Neural cell (in vitro differentiated cells): ENCODE results near the gene CGNL1. TPM values are rescaled to one million over a fixed set of nuclear protein-coding genes. Genes with fewer than 3 reads are reported as not detected.

Experiments used
- H2AFZ ChIP-seq: fragments of 200-600, 300-800 bp; sonication (generic), shearing (Covaris generic); 2 replicates; pipeline ENCODE4 v1.6.0; 2014; ENCODE audit warnings: low read depth, mild to moderate bottlenecking, antibody characterized with exemption, low read length, moderate library complexity
- H3F3A ChIP-seq: fragments of 200-600 bp; shearing (Covaris generic); 2 replicates; pipeline ENCODE4 v1.6.1; 2016; ENCODE audit warnings: mild to moderate bottlenecking, moderate library complexity, mixed read lengths, antibody characterized with exemption, low read length; ENCODE audit not compliant: insufficient read depth, poor library complexity, severe bottlenecking
- H3K27ac ChIP-seq: fragments of 200-600, 300-800 bp; sonication (generic), shearing (Covaris generic); 2 replicates; pipeline ENCODE4 v1.5.1; 2014; ENCODE audit warnings: mild to moderate bottlenecking, low read length, moderate library complexity
- H3K27me3 ChIP-seq: fragments of 300-800, 200-600 bp; sonication (generic), shearing (Covaris generic); 2 replicates; pipeline ENCODE4 v1.6.0; 2014; ENCODE audit warnings: mild to moderate bottlenecking, low read depth, low read length, moderate library complexity; ENCODE audit not compliant: insufficient read depth
- H3K36me3 ChIP-seq: fragments of 300-800, 200-600 bp; sonication (generic), shearing (Covaris generic); 2 replicates; pipeline ENCODE4 v1.5.1; 2014; ENCODE audit warnings: mild to moderate bottlenecking, antibody characterized with exemption, low read length, moderate library complexity; ENCODE audit not compliant: insufficient read depth
- H3K4me2 ChIP-seq: fragments of 300-800, 200-600 bp; sonication (generic), shearing (Covaris generic); 2 replicates; pipeline ENCODE4 v1.6.0; 2014; ENCODE audit warnings: mild to moderate bottlenecking, low read length
- H3K4me3 ChIP-seq: fragments of 300-800, 200-600 bp; sonication (generic), shearing (Covaris generic); 2 replicates; pipeline ENCODE4 v1.5.1; 2014; ENCODE audit warnings: mild to moderate bottlenecking, low read length, moderate library complexity
- H3K79me2 ChIP-seq: fragments of 200-600 bp; shearing (Covaris generic); replicated peaks from 2 replicates; pipeline ENCODE4 v1.6.0; 2014; ENCODE audit warnings: mild to moderate bottlenecking, low read length, moderate library complexity; ENCODE audit not compliant: insufficient read depth
- H3K9ac ChIP-seq: fragments of 300-800, 200-600 bp; sonication (generic), shearing (Covaris generic); 2 replicates; pipeline ENCODE4 v1.6.1; 2016; ENCODE audit warnings: mild to moderate bottlenecking, low read length, mixed read lengths
- H3K9me2 ChIP-seq: fragments of 200-600 bp; shearing (Covaris generic); 2 replicates; pipeline ENCODE4 v1.6.1; 2016; ENCODE audit warnings: mild to moderate bottlenecking, low read length, mixed read lengths; ENCODE audit not compliant: insufficient read depth
- H3K9me3 ChIP-seq: fragments of 200-600, 300-800 bp; sonication (generic), shearing (Covaris generic); 2 replicates; pipeline ENCODE4 v1.6.1; 2016; ENCODE audit warnings: mild to moderate bottlenecking, mixed run types, low read length, moderate library complexity, mixed read lengths
- H4K20me1 ChIP-seq: fragments of 200-600 bp; shearing (Covaris generic); 2 replicates; pipeline ENCODE4 v1.6.1; 2016; ENCODE audit warnings: mild to moderate bottlenecking, mixed run types; ENCODE audit not compliant: insufficient read depth
- CTCF ChIP-seq: fragments of 450-650 bp; IDR thresholded peaks from 2 replicates; pipeline ENCODE4 v1.5.1; 2014; ENCODE audit warnings: antibody characterized with exemption, mild to moderate bottlenecking, moderate library complexity; ENCODE audit not compliant: poor library complexity, severe bottlenecking
- EP300 ChIP-seq: fragments of 450-650 bp; conservative IDR thresholded peaks from 2 replicates; pipeline ENCODE4 v1.6.1; 2014; ENCODE audit warnings: antibody characterized with exemption, mild to moderate bottlenecking, moderate library complexity; ENCODE audit not compliant: poor library complexity, severe bottlenecking
- EZH2 ChIP-seq: fragments of 200-600, 300-800 bp; shearing (Covaris generic), sonication (generic); IDR thresholded peaks from 2 replicates; pipeline ENCODE4 v1.6.1; 2014; ENCODE audit warnings: antibody characterized with exemption, low read length, borderline replicate concordance, mild to moderate bottlenecking; ENCODE audit not compliant: insufficient read depth, poor library complexity, severe bottlenecking
- MXI1 ChIP-seq: fragments of 450-650 bp; conservative IDR thresholded peaks from 2 replicates; pipeline ENCODE4 v1.6.1; 2014; ENCODE audit warnings: antibody characterized with exemption, mild to moderate bottlenecking; ENCODE audit not compliant: poor library complexity, severe bottlenecking
- POLR2AphosphoS5 ChIP-seq: IDR thresholded peaks from 2 replicates; pipeline ENCODE4 v1.6.1; 2012
- RAD21 ChIP-seq: fragments of 450-650 bp; conservative IDR thresholded peaks from 2 replicates; pipeline ENCODE4 v1.6.1; 2014; ENCODE audit warnings: antibody characterized with exemption, mild to moderate bottlenecking, moderate library complexity
- SMC3 ChIP-seq: fragments of 450-650 bp; conservative IDR thresholded peaks from 2 replicates; pipeline ENCODE4 v1.6.1; 2014; ENCODE audit warnings: antibody characterized with exemption, mild to moderate bottlenecking, moderate library complexity; ENCODE audit not compliant: poor library complexity
- TAF1 ChIP-seq: IDR thresholded peaks from 2 replicates; pipeline ENCODE4 v1.6.1; 2012; ENCODE audit warnings: low read depth
- polyA plus RNA-seq: library from polyadenylated mRNA; depleted of rRNA; stranded (reverse); fragments of >200 nt; gene quantifications from 2 replicates; pipeline ENCODE4 v1.2.3, GENCODE V29; 2014
- TF ChIP-seq, protein P1 (sequence below): IDR thresholded peaks from 2 replicates; pipeline ENCODE4 v1.6.1; 2012; ENCODE audit warnings: borderline replicate concordance

The CGNL1 gene
- polyA plus RNA-seq, 1 donor from 2014 or later, result 0.26 TPM

DNA sequence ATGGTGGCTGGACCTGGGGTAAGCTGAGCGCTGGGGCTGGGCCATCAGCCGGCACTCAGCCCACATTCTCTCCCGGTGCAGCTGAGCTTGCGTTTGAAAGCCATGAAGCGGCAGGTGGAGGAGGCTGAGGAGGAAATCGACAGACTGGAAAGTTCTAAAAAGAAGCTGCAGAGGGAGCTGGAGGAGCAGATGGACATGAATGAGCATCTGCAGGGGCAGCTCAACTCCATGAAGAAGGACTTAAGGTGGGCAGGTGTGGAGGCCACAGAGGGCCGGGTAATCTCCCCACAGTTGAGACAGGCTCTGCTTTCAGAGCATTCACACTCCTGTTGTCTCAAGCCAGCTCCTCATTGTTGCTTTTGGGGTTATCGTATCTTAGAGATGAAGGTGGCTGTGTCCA is 169.7 kb downstream of the CGNL1 start:
- TF ChIP-seq RAD21 (no peak), MXI1 (no peak), SMC3 (no peak), EP300 (no peak), EZH2 (no peak)
- Histone ChIP-seq H3K79me2 (no peaks in the 10 kb centered on the region), H3K9me3 (no peaks in the 10 kb centered on the region), H3K27ac (no peak overlapping the region), H3F3A (no peaks in the 10 kb centered on the region), H2AFZ (no peak overlapping the region), H3K9ac (no peak overlapping the region), H3K27me3 (no peaks in the 10 kb centered on the region), H3K4me3 (no peak overlapping the region), H4K20me1 (no peaks in the 10 kb centered on the region), H3K9me2 (no peaks in the 10 kb centered on the region), H3K36me3 (no peaks in the 10 kb centered on the region), H3K4me2 (no peak overlapping the region)

GRCh38 chr15:57547243-57547755 is 171.0 kb downstream of the CGNL1 start:
- TF ChIP-seq, protein P1, sequence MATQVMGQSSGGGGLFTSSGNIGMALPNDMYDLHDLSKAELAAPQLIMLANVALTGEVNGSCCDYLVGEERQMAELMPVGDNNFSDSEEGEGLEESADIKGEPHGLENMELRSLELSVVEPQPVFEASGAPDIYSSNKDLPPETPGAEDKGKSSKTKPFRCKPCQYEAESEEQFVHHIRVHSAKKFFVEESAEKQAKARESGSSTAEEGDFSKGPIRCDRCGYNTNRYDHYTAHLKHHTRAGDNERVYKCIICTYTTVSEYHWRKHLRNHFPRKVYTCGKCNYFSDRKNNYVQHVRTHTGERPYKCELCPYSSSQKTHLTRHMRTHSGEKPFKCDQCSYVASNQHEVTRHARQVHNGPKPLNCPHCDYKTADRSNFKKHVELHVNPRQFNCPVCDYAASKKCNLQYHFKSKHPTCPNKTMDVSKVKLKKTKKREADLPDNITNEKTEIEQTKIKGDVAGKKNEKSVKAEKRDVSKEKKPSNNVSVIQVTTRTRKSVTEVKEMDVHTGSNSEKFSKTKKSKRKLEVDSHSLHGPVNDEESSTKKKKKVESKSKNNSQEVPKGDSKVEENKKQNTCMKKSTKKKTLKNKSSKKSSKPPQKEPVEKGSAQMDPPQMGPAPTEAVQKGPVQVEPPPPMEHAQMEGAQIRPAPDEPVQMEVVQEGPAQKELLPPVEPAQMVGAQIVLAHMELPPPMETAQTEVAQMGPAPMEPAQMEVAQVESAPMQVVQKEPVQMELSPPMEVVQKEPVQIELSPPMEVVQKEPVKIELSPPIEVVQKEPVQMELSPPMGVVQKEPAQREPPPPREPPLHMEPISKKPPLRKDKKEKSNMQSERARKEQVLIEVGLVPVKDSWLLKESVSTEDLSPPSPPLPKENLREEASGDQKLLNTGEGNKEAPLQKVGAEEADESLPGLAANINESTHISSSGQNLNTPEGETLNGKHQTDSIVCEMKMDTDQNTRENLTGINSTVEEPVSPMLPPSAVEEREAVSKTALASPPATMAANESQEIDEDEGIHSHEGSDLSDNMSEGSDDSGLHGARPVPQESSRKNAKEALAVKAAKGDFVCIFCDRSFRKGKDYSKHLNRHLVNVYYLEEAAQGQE, result no peak
- TF ChIP-seq RAD21, result no peak
- TF ChIP-seq TAF1, result no peak
- TF ChIP-seq SMC3, result no peak
- TF ChIP-seq EZH2, result no peak
- no peak for TF ChIP-seq EP300
- no peak for TF ChIP-seq POLR2AphosphoS5
- no peak for TF ChIP-seq MXI1
- TF ChIP-seq CTCF, result no peak
- Histone ChIP-seq H3K9me3 (no peaks in the 10 kb centered on the region), H3K27me3 (no peaks in the 10 kb centered on the region), H3K79me2 (no peaks in the 10 kb centered on the region), H4K20me1 (no peaks in the 10 kb centered on the region), H3K4me2 (no peak overlapping the region), H3K4me3 (no peak overlapping the region), H2AFZ (no peak overlapping the region), H3F3A (no peaks in the 10 kb centered on the region), H3K9ac (no peak overlapping the region), H3K27ac (no peak overlapping the region), H3K9me2 (no peaks in the 10 kb centered on the region), H3K36me3 (no peaks in the 10 kb centered on the region)
